CD4-positive, alpha-beta T cell treated with Interleukin-1 beta for 1 hour (primary cell): ENCODE measurements around the gene DNAH7.
A peak's percentile ranks its signal among the peaks of the same experiment; 100 is the strongest.

Experiments
- DNase-seq, 2 donors: peaks; one replicate each; pipeline ENCODE4 v3.0.0-alpha.2; 2020 to 2022

DNAH7 gene

DNA sequence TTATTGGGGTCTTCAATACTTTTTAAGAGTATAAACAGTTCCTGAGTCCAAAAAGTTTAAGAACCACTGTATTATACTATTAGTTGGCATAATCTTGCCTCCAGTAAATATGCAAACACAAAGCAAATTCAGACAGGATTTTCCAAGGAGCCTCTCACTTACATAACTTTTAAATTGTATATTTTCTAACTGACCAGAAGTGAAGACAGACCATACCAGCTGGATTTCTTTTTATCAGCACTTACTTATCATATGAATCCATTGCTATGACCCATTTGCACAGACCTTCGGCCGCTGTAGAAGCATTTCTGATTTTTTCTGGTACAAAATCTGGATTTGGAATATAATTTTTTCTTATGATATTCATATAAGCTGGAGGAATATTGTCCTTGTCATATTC lies 211.5 kb downstream of the DNAH7 start:
- DNase-seq: no peak

DNA sequence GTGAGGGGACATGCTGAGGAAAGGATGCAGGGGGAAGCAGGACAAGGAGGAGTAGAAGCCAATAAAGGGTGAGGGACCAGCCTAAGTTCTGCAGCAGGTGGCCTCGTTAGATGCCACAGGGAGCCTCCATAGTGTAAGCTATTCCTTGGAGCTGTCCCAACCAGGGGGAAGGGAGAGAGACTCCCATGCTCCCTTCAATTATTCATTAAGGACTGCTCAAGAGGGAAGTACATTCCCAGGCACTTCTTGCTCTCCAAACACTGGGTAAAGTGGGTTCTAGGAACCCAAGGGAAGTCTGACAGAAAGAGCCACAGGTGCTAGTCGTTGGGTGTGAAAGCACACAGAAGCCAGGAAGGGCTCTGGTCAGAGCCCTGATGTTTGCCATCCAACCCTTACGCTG lies 217.9 kb downstream of the DNAH7 start:
- no peak for DNase-seq

DNA sequence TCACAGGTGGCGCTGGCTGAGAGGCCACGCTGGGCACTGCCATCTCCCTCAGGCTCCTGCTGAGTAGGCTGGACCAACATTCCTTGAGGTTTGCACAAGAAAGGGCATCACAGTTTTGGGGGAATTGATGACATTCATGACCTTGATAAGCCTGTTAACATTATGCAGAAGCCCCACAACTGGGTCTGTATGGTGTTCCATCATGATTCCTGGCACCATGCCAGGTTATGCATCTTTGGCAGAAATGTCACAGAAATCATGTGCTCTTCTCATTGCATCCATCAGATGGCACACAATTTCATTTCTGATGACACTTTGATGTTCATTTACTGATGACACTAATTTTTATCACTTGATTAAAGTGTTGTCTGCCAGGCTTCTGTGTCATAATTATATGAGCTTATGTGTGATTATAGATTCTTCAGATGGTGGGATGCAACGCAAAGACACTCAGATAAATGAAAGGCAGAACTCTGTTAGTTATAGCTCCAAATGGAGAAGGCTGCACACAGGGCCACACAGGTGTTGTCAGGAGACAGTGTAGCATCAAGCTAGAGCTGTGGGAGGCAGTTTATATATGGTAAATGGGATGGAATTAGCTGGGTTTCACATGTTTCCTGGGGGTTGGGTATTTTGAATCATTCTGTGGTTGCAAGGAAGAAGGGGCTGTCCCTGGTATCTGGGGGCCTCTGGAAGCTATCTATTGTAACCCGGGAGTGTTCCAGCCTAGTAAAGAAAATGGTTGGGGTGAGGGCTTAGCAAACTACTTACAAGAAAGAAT lies 220.3 kb downstream of the DNAH7 start:
- DNase-seq: peak in 1 of 2 donors; percentile 4

DNA sequence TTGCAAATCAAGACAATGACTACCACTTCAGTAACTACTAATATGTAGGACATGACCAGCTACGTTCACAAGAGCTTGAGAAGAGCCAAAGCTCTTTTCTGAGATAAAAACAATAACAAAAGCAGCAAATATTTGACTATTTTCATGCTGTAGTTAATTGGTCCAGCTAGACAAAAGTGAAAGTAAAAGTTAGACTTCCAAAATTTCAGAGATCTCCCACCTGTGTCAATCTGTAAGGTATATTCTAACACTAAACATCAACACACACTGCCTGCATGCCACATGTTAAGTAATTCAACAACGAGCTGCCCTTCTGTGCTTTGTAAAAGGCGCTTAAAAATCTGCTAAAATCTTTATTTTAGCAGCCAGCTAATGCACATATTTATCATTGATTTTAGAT lies 225.7 kb downstream of the DNAH7 start:
- no peak for DNase-seq

DNA sequence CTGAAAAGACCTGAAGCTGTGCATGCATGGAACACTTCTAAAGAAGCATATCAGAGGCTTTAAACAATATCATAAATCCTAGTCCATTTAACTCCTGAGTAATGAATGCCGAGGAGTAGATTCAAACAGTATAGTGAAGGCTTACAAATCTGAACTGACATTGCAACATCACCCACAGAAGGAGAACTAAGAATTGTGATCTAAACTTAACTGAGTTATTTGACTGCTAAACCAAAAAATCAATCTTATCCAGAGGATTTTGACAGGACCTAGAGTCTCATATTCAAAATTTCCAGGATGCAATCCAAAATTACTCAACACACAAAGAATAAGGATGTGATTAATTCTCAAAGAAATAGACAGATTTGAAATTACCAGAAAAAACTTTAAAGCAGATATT lies 230.6 kb downstream of the DNAH7 start:
- no peak for DNase-seq

DNA sequence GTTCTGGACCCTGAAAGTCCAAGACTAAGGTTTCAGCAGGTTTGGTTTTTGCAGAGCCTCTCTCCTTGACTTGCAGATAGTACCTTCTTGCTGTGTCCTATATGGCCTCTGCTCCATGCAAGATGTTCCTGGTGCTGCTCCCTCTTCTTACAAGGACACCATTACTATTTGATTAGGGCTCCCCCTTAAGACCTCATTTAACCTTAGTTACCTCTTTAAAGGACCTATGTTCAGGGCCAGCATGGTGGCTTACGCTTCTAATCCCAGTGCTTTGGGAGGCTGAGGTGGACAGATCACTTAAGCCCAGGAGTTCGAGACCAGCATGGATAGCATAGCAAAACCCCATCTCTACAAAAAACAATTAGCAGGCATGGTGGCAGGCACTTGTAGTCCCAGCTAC lies 232.6 kb downstream of the DNAH7 start:
- no peak for DNase-seq

DNA sequence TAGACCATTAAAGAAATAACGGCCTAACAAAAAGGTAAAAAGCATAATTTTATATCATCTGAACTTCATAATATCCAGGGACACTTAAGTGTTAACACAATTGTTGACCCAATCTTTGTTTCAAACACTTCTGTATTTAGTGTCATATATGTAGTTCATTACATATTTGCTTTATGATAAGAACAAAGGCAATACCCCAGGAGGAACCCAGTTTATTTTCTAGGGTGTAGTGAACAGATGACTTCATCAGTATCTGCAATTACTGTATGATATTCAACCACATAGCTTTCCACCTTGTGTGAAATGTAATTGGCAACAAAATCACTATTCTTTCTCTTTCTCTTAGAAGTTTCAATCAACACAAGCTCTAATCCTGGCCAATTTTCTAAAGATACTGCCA lies 233.8 kb downstream of the DNAH7 start:
- DNase-seq: no peak

DNA sequence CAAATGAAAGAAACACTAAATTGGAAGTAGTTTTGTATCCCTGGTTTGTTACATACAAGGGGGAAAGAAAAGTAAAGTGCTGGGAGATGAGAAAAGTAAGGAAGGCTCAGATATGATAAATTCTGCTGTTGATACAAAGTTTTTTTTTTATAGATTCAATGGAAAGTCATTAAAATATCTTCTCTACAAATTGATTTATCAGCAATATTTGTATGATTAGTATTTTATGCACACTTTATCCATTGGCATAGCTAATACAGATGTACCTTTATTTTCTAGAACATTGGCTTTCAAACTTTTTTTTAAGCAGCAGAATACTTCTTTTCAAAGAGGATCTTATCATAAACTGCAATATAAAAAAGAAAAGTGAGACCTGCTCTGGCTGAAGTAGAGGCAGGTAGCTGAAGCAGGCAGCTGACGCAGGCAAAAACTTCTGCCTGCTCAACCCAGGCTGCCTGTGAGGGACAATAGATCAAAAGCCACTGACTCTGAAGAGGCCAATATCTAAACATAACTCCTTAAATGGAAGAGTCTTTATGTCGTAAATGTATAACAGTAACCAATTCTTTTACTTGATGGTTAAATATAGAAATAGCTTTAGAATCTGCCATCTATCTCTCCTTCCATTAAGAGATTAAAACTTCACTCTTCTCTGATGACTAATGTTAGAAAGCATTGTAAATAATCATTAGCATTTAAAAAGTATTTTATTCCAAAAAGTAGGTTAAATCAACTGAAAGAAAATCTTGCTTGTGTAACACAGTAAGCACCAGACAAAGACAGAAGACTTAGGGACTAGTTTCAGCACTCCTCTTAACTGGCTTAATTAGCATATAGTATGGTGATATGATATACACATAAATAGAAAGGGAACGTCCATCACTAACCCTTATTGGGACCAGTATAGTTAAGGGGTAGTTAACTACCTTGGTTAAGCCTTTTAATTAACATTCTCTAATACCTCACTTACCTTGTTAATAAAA lies 237.4 kb downstream of the DNAH7 start:
- DNase-seq: no peak

DNA sequence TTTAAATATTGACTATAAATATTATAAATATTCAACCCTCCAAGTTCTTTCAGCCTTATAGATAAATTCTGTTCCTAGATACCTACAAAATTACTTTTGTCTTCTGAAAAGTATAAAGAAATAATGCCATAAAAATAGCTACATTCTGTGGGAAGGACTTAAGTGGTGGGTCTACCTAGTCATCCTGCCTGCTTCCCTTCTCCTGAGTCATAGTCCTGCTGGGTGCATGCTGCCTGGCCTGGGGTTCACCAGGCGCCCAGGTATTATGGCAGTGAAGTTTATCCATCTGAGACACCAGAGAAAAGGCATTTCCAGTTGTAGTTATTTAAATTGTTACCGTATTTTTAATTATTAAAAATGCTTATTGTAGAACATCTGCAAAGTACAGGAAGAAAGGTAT lies 244.2 kb downstream of the DNAH7 start:
- DNase-seq: no peak

DNA sequence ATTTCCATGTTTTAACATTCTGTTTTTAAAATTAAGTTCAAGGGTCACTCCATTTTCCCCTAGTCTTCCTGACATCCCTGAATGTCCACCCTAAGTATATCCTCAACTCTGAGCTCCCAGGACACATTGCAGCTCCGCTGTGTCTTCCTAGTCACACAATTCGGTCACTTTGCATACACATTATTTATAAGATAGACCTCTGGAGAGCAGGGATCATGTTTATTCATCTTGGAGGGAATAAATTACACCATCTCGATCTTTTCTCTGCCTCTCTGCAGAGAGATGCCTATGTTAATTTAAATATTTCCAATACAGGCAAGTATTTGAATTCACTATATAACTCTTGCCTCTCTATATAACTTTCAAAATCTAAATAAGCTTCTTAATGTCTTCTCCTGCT lies 245.4 kb downstream of the DNAH7 start:
- no peak for DNase-seq

DNA sequence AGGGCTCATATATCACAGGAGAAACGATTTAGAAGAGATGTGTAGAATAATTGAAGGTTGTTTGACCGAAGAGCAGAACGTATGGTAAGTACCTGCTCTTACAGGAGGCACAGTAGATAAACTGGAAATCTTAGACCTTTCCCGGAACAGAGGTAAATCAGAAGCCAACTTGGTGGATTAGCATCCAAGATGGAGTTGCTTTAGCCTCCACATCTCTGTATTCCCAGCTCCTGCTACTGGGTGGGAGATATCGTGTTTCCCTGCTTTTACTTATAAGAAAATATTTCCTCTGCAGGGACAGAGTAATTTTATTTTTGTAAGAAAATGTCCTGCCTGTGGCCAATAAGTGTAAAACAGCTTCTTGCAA lies 247.1 kb downstream of the DNAH7 start:
- no peak for DNase-seq

DNA sequence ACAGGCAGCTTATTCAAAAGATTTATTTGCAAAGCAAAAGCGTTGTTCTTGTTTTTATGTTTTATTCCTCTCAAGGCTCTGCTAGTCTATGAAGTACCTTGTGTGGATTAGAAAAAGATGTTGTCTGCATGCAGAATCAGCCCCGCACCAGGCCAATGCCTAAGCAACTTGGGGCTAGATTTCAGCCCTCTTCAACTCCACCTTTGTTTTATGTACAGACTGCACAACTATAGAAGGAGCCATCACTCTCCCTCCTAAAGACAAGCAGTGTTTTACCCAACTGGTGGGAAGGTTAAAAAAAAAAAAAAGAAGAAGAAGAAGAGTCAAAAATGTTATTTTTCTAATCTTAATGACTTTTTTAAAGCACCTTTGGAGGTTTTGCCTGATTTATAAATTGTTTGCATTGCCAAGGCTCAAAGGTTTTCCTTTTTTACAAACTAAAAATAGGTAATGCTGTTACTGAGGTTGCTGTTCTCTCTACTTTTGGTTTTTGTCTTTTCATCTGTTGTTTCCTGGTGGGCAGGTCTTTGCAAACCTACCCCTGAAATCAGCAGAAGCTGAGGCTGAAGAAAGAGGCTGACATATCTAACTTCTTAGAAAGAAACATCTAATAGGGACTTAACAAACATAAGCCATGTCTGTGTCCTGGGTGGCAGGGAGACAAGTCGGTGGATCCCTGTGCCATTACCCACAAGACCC lies 247.6 kb downstream of the DNAH7 start:
- DNase-seq: no peak

DNA sequence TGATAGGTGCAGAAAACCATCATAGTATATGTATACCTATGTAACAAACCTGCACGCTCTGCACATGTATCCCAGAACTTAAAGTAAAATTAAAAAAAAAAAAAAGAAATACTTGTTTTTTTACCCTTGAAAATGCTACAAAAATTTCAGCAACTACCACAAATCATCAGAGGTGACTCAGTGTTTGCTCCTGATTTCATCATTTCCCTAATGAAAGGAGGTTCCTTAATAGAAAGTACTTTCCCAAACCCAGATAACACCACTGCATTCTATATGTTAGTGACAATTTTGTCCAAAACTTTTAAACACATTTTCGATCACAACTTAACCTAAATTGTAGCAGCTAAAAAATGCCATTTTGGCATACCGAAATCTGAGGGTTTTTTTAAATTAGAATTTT lies 248.3 kb downstream of the DNAH7 start:
- no peak for DNase-seq

DNA sequence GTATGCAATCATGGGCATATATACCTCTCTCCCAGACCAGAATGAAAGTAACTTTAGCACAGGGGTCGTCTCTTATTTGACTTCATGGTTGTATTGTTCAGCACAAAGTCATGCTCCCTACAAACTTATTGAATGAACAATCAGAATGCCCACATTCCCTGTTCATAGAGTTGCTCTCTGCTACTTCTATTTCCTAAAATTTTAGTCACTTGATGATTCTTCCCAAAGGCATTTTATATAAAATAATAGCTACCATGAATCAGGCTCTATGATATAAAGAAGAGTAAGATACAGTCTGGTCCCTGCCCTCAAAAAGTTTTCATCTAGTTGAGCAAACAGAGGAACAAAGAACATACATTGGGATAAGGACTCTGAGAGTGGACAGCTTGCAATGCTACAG lies 249.4 kb downstream of the DNAH7 start:
- no peak for DNase-seq

DNA sequence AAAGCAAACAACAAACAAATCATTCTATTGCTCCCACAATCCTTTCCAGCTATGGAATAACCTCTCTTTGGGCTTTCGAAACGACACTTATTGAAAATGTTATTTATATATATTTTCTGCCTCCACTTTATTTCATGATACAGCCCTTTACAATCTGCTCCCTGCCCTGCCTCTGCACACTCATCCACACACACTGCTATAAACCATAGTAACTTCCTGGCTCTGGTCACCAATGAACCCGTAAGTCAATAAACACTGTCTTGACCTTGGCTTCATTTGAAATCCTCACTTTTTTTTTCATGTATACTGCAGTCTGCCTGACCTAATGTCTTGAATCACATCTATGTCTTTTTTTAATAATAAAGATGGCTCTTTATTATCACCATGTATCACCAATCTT lies 250.1 kb downstream of the DNAH7 start:
- no peak for DNase-seq

DNA sequence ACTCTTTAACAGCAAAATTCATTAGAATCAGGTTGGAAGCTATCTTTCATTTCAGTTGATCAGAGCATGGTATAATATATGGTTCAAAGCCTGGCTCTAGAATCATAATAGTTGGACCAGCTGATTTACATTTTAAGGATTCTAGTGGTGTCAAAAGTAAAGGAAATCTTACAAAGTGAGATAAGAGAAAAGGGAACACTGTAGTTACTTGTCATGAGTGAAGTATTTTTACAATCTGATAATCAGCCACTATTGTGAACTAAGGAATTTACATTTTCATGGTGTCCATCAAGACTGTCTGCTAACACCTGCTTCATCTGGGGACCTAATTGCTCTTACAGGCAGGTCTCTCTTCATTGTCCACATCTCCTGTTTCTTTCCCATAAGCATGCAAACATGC lies 250.5 kb downstream of the DNAH7 start:
- DNase-seq: no peak

DNA sequence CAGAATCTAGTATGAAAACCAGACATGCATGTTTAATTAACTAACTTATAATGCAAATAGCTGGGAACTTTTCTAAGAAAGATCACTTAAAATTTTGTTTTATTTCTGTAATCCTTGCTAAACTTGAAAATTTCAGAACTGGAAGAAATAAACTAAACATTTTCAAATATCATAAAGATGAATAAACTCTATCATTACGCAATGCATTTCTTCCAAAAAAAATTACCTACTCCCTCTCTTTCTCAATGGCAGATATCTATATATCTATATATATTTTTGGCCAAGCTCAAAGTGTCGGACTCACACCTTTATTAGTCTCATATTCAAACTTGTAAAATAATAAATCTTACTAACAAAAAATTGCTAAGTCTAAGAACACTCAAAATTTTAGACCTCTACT lies 253.6 kb downstream of the DNAH7 start:
- no peak for DNase-seq

DNA sequence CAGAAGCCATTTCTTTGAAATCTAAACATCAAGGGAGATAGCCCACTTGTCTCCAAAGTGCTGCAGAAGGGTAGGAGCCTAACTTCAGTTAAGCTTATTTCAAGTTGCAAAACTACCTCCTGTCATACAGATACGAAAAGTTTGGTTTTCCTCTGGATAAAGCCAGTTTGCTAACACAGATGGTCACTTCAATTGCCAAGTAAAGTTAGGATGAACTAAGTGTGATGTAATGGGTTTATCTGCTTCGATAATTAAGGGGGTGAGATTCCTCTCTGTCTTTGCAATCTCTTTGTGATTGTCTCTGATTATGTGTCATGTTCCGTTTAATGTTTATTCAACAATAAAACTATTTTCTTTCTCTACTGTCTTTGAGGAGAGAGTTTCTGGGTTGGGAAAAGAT lies 255.2 kb downstream of the DNAH7 start:
- no peak for DNase-seq

DNA sequence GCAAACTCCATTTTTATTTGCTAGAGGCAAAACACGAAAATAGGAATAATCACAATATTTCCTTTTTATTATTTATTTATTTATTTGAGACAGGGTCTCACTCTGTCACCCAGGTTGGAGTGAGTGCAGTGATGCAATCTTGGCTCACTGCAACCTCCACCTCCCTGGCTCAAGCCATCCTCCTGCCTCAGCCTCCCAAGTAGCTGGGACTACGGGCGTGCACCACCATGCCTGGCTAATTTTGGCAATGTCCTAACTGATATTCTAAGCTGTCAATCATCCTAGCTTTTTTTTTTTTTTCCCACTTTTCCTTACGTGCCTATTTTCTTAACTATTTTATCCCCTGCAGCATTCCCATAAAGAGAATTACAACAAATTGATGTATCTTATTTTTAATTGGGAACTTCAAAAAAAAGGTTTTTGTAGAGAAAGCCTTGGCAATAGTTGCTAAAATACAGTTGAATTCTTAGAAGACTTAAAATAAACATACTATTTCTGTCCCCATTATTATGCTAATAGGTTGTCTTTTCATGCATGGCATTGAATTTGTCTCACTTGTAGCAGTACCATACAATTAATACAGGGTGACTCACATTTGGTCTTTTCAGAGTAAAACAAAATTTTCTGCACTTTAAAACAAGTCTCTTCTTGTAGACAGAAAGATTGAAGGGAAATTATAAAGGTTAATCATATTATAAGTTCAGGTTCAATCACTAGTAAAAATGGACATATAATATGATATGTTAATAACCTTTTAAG lies 258.1 kb downstream of the DNAH7 start:
- no peak for DNase-seq

DNA sequence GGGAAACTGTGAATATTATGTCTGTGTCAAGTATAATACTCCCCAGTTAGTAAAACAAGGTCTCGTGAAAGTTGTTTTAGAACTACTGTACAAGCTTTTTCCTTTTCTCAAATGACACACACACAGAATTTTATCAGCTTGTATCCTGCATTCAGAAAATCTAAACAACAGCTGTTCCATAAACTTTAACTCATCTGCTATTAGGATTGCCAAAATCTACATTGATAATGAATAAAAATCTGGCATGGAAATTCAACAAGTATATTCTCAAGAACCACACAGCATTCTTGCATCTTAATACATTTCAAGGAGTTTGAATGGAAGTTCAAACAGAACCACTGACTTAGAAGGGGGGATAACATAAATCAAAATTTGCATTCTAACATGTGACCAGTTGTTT lies 260.4 kb downstream of the DNAH7 start:
- no peak for DNase-seq

DNA sequence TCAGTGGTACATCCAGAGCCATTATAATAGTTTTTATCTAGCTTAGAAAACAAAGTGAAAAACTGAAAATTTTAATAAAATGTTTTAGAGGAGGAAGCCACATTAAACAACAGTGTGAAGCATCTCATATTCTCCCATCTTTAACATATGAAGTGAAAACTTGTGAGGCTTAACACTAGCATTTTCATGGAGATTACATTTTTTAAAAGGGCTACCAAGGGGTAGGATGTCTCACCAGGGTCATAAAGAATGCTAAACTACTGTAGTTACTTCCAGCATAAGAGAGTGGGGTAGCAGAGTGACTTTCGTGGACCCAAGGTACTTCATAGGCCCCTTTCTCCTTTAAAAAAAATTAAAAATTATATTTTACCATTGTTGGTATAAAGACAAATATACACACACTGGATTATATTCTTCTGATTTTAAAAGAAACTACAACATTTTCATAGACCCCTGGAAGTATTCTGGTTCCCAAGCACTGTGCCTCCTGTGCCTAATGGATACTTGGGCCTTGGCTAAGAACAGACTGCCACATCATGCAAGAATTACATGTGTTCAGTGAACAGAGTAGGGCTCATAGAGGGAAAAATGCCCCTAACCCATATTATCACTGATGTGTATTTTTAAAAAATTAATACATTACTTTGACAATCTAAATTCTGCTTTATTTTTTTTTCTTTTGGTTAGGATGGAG lies 263.2 kb downstream of the DNAH7 start:
- no peak for DNase-seq

DNA sequence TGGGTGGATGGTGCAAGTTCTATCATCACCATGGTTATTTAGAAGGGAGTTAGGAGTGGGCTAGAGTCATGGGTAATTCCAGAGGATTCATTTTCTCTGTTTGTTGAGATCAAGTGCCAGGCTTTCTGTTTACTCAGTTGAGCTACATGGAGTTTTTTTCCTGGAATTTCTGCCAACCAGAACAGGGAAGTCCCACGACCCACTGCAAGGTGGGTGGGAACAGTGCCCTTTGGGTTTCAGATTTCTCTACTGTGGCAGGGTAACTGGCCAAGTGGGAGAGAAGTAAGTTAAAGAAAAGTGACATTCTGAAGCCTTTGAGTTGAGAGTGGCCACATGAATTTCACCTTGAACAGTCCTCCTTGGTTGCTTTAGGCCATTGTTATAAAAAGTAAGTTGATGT lies 272.8 kb downstream of the DNAH7 start:
- DNase-seq: no peak
